ENCODE measurements around the gene FOXL2NB.

The FOXL2NB gene

GRCh38 chr3:138933068-138933668 lies 13.8 kb upstream of the FOXL2NB start:
- DNase-seq, result no peak

GRCh38 chr3:138933981-138934691 lies 12.9 kb upstream of the FOXL2NB start:
- no peak for DNase-seq

GRCh38 chr3:138935505-138935862 lies 11.5 kb upstream of the FOXL2NB start:
- DNase-seq, result no peak

GRCh38 chr3:138935863-138936740 lies 10.9 kb upstream of the FOXL2NB start:
- DNase-seq, result no peak

DNA sequence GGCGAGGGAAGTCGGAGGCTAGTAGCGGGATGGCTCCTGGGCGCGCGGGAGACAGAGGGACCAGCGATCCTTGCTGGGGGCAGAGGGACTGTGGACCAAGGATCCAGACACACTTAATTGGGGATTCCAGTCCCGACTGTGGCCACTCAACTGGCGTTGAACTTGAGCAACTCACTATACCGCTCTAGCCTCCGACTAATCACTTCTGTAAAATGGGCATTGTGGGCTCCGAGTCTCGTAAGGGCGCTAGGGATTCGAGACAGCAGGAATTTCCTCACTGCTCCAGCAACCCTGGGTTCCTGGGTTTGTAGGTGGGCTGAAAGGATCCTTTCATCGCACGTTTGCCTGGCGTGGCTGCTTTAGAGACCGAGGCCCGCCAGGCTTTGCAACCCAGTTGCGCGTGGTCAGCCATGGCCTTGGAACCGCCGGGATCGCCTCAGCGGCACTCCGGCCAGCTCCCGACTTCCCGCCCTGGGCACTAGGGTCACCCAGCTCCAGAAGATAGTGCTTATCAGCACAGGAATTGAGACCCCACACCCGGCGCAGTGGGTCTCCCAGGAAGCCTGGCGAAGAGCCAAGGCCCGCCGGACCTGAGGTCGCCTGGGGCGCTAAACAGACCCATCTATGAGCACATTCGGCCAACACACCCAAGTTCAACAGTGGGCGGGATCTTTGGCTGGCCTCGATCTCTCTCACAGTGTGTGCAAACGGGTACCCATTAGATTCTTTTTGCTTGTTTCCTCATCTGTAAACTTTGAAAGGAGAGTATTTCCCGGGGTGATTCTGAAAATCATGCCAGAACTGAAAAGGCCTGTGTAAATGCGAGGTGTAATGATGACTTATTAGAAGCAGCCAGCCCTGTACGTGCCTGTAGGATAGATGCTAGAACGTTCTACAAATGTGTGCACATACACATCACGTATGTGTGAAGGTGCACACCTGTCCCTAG lies 10.0 kb upstream of the FOXL2NB start:
- DNase-seq, result no peak

DNA sequence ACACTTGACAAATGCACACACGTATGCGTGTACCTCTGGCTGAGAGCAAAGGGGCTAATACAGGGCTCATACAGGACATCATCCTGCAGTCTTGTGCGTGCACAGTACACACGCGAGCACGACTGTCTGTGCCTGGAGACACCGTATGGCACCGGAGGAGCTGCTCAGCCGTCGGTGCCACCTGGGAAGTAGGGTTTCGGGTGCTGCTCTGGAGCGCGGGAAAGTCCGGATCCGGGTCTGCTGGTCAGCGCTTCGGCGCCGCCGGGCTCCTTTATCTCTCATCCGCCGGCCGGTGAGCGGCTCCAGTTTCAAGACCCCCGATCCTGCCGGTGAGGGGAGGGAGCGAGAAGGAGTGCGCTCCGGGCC lies 9.3 kb upstream of the FOXL2NB start:
- DNase-seq, result no peak

DNA sequence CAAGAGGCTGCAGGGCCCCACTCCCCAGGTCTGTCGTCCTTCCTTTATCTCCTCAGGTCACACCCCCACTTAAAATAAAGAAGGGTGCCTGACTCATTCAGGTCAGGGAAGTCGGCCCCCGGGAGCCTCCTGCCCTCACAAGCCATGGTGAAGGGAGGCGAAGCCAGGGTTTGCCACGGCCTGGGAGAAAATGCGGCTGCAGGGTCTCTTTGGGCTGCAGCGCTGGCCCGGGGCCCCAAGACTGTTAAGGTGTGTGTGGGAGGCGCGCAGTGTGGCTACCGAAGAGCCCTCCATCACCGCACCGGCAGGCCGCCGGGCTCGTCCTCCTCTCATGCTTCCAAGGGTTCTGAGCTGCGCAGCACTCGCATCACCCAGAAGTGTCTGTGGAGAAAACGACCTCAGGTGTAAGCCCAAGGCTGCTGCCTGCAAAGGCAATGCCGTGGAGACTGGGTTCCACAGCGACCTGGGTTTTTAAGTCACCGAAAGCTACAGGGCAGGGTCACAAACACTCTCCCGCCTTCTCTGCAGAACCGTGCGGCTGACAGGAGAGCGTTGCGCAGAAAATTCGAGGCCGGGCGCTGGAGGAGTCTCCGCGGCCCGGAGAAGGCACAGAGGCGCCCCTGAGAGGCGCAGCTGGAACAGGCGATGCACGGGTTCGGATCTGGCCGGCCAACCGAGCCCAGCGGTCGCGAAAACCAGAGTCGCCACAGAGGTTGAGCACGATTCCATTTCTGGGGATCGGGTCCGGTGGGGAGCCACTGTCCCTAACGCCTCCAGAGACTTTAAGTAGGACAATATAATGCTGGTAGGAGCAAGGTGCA lies 8.8 kb upstream of the FOXL2NB start:
- no peak for DNase-seq

DNA sequence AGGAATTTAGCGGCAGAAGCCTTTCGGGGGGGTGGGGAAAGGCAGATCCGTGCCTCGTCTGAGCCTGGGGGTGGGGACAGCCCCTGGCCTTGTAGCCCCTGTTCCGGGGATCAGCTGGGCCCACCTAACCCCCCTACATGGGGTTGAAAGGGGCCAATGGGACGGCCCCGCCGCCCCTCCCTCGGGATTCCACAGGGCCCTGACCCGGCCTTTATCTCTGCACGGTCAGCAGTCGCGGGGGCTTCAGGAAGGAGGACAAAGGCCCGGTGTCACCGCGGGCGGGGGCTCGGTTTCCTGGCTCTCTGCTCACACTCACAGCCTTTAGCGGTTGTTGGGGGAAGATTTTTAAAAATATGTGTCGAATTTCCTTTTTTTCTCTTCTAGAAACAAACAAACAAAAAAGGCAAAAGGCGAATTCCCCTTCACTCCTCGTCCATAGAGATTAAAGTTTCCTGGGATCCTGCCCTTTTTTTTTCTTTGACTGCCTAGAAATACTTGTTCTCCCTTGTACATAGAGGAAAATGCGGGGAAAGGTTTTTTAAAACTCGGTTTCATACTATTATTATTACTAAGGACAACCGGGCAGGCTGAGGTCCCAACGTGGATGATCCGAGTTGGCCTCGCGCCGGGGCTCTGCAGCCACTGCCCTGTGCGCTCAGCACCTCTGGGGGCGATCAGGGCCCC lies 8.0 kb upstream of the FOXL2NB start:
- no peak for DNase-seq

GRCh38 chr3:138939561-138940241 lies 7.3 kb upstream of the FOXL2NB start:
- DNase-seq, result no peak

GRCh38 chr3:138940446-138940845 lies 6.6 kb upstream of the FOXL2NB start:
- no peak for DNase-seq

GRCh38 chr3:138941259-138941885 lies 5.6 kb upstream of the FOXL2NB start:
- peak; percentile 7 for DNase-seq

- no peak for DNase-seq
These were observed 4.7 kb upstream of the FOXL2NB start for GRCh38 chr3:138942271-138942670.

- DNase-seq, result no peak
These were observed 4.0 kb upstream of the FOXL2NB start for GRCh38 chr3:138942861-138943623.

DNA sequence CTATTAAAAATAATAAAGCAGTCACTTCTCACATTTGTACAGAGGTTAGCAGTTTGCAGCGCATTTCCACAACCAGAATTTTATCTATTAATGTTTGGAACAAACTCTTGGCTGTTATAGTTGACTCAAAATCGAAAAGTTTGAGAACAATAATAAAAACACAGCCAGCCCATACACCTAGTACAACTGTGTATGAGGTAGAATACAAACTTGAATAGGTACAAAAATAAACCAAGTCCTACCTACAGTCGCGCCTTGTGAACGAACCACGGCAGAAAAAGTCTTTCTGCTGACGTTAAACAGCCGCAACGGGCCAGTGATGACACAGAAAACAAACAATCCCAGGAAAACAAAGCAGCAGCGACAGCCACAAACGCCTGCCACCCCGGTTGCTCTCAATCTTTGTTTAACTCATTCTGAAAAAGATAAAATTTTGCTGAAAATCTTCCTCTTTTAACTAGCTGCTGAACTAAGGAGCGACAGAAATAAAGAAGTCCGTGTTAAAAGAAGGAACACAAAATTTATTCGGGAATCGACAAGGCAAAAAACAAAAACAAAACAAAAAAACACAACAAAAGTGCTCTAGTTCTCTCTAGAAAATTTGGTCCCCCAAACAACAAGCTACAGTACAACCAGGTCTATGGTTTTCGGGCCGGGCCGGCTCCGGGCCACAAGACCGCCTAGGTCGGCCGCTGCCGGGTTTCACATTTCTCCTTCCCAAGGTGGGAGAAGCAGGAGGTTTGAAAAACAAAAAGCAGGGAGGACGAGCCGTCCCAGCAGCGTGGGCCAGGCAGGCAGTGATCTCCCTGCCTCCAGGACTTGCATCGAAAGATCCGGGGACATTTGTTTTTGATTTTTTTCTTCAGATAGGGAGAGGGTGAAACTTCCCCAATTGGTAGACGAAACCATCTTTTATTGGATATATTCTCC lies 3.0 kb upstream of the FOXL2NB start:
- DNase-seq, result no peak

- DNase-seq, result no peak
These were observed 2.4 kb upstream of the FOXL2NB start for GRCh38 chr3:138944654-138944928.

- no peak for DNase-seq
These were observed 1.9 kb upstream of the FOXL2NB start for GRCh38 chr3:138944929-138945708.
